SU-DHL-6 (cell line): ENCODE results near the gene RPS6KC1.

ENCODE experiments used
- H2AFZ ChIP-seq: fragments of 200-600 bp; sonication (generic); 2 replicates; pipeline ENCODE4 v1.6.1; 2014; ENCODE audit warnings: low read depth, mild to moderate bottlenecking, moderate library complexity, mixed read lengths, antibody characterized with exemption, low read length; ENCODE audit not compliant: severe bottlenecking
- H3F3A ChIP-seq: fragments of 200-600 bp; shearing (Covaris generic); 2 replicates; pipeline ENCODE4 v1.6.0; 2016; ENCODE audit warnings: antibody characterized with exemption, mild to moderate bottlenecking; ENCODE audit not compliant: insufficient read depth
- H3K27ac ChIP-seq: fragments of 200-600 bp; sonication (generic); 2 replicates; pipeline ENCODE4 v1.5.1; 2016; ENCODE audit warnings: low read depth, mild to moderate bottlenecking, low read length, moderate library complexity, mixed read lengths
- H3K27me3 ChIP-seq: fragments of 200-600 bp; sonication (generic), shearing (Covaris generic); 2 replicates; pipeline ENCODE4 v1.6.0; 2014; ENCODE audit warnings: mild to moderate bottlenecking, low read length
- H3K36me3 ChIP-seq: fragments of 200-600 bp; sonication (generic); 2 replicates; pipeline ENCODE4 v1.6.1; 2014; ENCODE audit warnings: mild to moderate bottlenecking, low read length, mixed read lengths
- H3K4me2 ChIP-seq: fragments of 300-600, 200-600 bp; shearing (Covaris generic), sonication (generic); 2 replicates; pipeline ENCODE4 v1.6.0; 2014; ENCODE audit warnings: low read length, low read depth, mild to moderate bottlenecking; ENCODE audit not compliant: poor library complexity, severe bottlenecking
- H3K4me3 ChIP-seq: fragments of 200-600 bp; sonication (generic); 2 replicates; pipeline ENCODE4 v1.5.1; 2014; ENCODE audit warnings: antibody characterized with exemption, low read length, mild to moderate bottlenecking, mixed read lengths; ENCODE audit not compliant: insufficient read depth, poor library complexity, severe bottlenecking
- H3K79me2 ChIP-seq: fragments of 200-600 bp; sonication (generic); 2 replicates; pipeline ENCODE4 v1.6.1; 2014; ENCODE audit warnings: mild to moderate bottlenecking, low read length, moderate library complexity; ENCODE audit not compliant: insufficient read depth
- H3K9ac ChIP-seq: fragments of 200-600 bp; sonication (generic); 2 replicates; pipeline ENCODE4 v1.7.0; 2014; ENCODE audit warnings: mild to moderate bottlenecking, low read length
- H3K9me2 ChIP-seq: fragments of 200-600 bp; sonication (generic); replicated peaks from 2 replicates; pipeline ENCODE4 v1.6.1; 2014; ENCODE audit warnings: low read length; ENCODE audit not compliant: insufficient read depth
- H3K9me3 ChIP-seq: fragments of 200-600 bp; sonication (generic); 2 replicates; pipeline ENCODE4 v1.6.1; 2014; ENCODE audit warnings: low read length, mixed read lengths; ENCODE audit not compliant: insufficient read depth
- H4K20me1 ChIP-seq: fragments of 200-600 bp; sonication (generic); 2 replicates; pipeline ENCODE4 v1.6.1; 2014; ENCODE audit warnings: low read depth, mild to moderate bottlenecking, antibody characterized with exemption, low read length, moderate library complexity, mixed read lengths
- CTCF ChIP-seq: fragments of 200-600 bp; sonication (generic); IDR thresholded peaks from one replicate; pipeline ENCODE4 v1.5.1; 2017; ENCODE audit warnings: antibody characterized with exemption, mild to moderate bottlenecking, low read length, moderate library complexity; ENCODE audit not compliant: insufficient read depth, poor library complexity, severe bottlenecking
- EZH2phosphoT487 ChIP-seq: fragments of 200-600 bp; sonication (generic), shearing (Covaris generic); conservative IDR thresholded peaks from 2 replicates; pipeline ENCODE4 v1.6.1; 2018; ENCODE audit warnings: mild to moderate bottlenecking, antibody characterized with exemption, low read length, moderate library complexity, mixed read lengths

RPS6KC1 gene

GRCh38 chr1:213124590-213124989 is 73.5 kb downstream of the RPS6KC1 start:
- Histone ChIP-seq H4K20me1 (peaks cover 3% of the 10 kb centered on the region; the same call in 1 of the 2 replicates), H3K27me3 (no peaks in the 10 kb centered on the region), H3K4me3 (no peak overlapping the region), H3K4me2 (no peak overlapping the region), H3F3A (no peaks in the 10 kb centered on the region), H2AFZ (no peak overlapping the region), H3K79me2 (no peaks in the 10 kb centered on the region), H3K27ac (no peak overlapping the region), H3K36me3 (no peaks in the 10 kb centered on the region), H3K9ac (no peak overlapping the region), H3K9me3 (no peaks in the 10 kb centered on the region), H3K9me2 (no peaks in the 10 kb centered on the region)
- TF ChIP-seq CTCF (no peak), EZH2phosphoT487 (no peak)

- TF ChIP-seq CTCF, result no peak
- TF ChIP-seq EZH2phosphoT487, result no peak
- H3K36me3 ChIP-seq, result no peaks in the 10 kb centered on the region
Measured at GRCh38 chr1:213125643-213126042, 74.6 kb downstream of the RPS6KC1 start.

GRCh38 chr1:213127074-213127473 is 76.0 kb downstream of the RPS6KC1 start:
- Histone ChIP-seq H3K9me2 (no peaks in the 10 kb centered on the region), H2AFZ (no peak overlapping the region), H3K9ac (no peak overlapping the region), H4K20me1 (peaks cover 3% of the 10 kb centered on the region; the same call in 1 of the 2 replicates), H3K36me3 (no peaks in the 10 kb centered on the region), H3F3A (no peaks in the 10 kb centered on the region), H3K4me3 (no peak overlapping the region), H3K9me3 (no peaks in the 10 kb centered on the region), H3K27me3 (no peaks in the 10 kb centered on the region), H3K79me2 (no peaks in the 10 kb centered on the region), H3K4me2 (no peak overlapping the region), H3K27ac (no peak overlapping the region)
- no peak for TF ChIP-seq EZH2phosphoT487
- no peak for TF ChIP-seq CTCF

More at GRCh38 chr1:213125643-213126042, 74.6 kb downstream of the RPS6KC1 start:
- no peak overlapping the region for H3K9ac ChIP-seq
- H3K9me3 ChIP-seq, result no peaks in the 10 kb centered on the region
- H3K4me3 ChIP-seq, result no peak overlapping the region
- no peaks in the 10 kb centered on the region for H3K27me3 ChIP-seq
- H3K9me2 ChIP-seq, result no peaks in the 10 kb centered on the region
- peaks cover 3% of the 10 kb centered on the region; the same call in 1 of the 2 replicates for H4K20me1 ChIP-seq
- H2AFZ ChIP-seq, result no peak overlapping the region
- no peak overlapping the region for H3K27ac ChIP-seq
- no peak overlapping the region for H3K4me2 ChIP-seq
- no peaks in the 10 kb centered on the region for H3K79me2 ChIP-seq
- no peaks in the 10 kb centered on the region for H3F3A ChIP-seq
